Transverse colon (tissue), 3 donors: ENCODE measurements around the gene DRGX.

Experiments used
- EP300 ChIP-seq: sonication (generic); formaldehyde crosslinking; IDR thresholded peaks from one replicate; pipeline ENCODE4 v1.6.1; 2017; ENCODE audit warnings: antibody characterized with exemption, low read depth
- TF ChIP-seq, protein P1 (sequence below), 5 experiments: fragments of 200-600 bp in 3 of 5; fragments of 450-650 bp in 2 of 5; sonication (generic) in 3 of 5; IDR thresholded peaks; 1 replicate in 2 of 5; 2 replicates in 3 of 5; pipeline ENCODE4 v1.5.1; 2016 to 2017; ENCODE audit warnings: antibody characterized with exemption in 5 of 5, inconsistent platforms in 3 of 5, mild to moderate bottlenecking in 2 of 5, moderate library complexity in 1 of 5

GRCh38 chr10:49327036-49327813 lies 68.7 kb downstream of the DRGX start:
- TF ChIP-seq, protein P1, sequence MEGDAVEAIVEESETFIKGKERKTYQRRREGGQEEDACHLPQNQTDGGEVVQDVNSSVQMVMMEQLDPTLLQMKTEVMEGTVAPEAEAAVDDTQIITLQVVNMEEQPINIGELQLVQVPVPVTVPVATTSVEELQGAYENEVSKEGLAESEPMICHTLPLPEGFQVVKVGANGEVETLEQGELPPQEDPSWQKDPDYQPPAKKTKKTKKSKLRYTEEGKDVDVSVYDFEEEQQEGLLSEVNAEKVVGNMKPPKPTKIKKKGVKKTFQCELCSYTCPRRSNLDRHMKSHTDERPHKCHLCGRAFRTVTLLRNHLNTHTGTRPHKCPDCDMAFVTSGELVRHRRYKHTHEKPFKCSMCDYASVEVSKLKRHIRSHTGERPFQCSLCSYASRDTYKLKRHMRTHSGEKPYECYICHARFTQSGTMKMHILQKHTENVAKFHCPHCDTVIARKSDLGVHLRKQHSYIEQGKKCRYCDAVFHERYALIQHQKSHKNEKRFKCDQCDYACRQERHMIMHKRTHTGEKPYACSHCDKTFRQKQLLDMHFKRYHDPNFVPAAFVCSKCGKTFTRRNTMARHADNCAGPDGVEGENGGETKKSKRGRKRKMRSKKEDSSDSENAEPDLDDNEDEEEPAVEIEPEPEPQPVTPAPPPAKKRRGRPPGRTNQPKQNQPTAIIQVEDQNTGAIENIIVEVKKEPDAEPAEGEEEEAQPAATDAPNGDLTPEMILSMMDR (IDR thresholded peaks at IDR 0.05) = no peak
- no peak for TF ChIP-seq EP300
